Heart right ventricle (tissue), 16 donors: ENCODE measurements around the gene PILRB. TPM values are rescaled to one million over a fixed set of nuclear protein-coding genes. Genes with fewer than 3 reads are reported as not detected.
"Not testable (repeated sequence)": the region's sequence is repeated elsewhere in the genome, so short reads cannot be mapped to it uniquely, and the experiment has no call there.

Experiments
- ATAC-seq, 8 donors: fragments of 200-7000 bp; cut with Tn5 transposase; one replicate each; pipeline ENCODE4 v1.9.1; 2020; ENCODE audit warnings: mild to moderate bottlenecking in 8 of 8, moderate library complexity in 8 of 8, moderate number of reproducible peaks in 1 of 8
- DNase-seq, 2 donors: peaks; one replicate each; pipeline ENCODE4 v3.0.0-alpha.2; 2020
- H3K27ac ChIP-seq, 10 donors: fragments of 200-600 bp; sonication (generic) in 2 of 10; one replicate each; pipeline versions ENCODE4 v1.5.0 to v1.8.0; 2020 to 2022; ENCODE audit warnings: mild to moderate bottlenecking in 3 of 10
- H3K27me3 ChIP-seq, 7 donors: fragments of 200-600 bp; one replicate each; pipeline ENCODE4 v1.8.0; 2021 to 2022; ENCODE audit warnings: mild to moderate bottlenecking in 2 of 7
- H3K36me3 ChIP-seq, 9 donors: fragments of 200-600 bp; sonication (generic) in 1 of 9; one replicate each; pipeline versions ENCODE4 v1.5.0 to v1.8.0; 2020 to 2022; ENCODE audit warnings: mild to moderate bottlenecking in 2 of 9
- H3K4me1 ChIP-seq, 9 donors: fragments of 200-600 bp; sonication (generic) in 1 of 9; one replicate each; pipeline versions ENCODE4 v1.5.0 to v1.8.0; 2020 to 2022; ENCODE audit warnings: mild to moderate bottlenecking in 4 of 9
- H3K4me3 ChIP-seq, 10 donors: fragments of 200-600 bp; sonication (generic) in 2 of 10; one replicate each; pipeline versions ENCODE4 v1.5.0 to v1.8.0; 2020 to 2022; ENCODE audit warnings: mild to moderate bottlenecking in 7 of 10, moderate library complexity in 2 of 10
- H3K9me3 ChIP-seq, 11 donors: fragments of 200-600 bp in 10 of 11; sonication (generic) in 2 of 11; one replicate each; pipeline versions ENCODE4 v1.5.0 to v1.8.0; 2013 to 2022; ENCODE audit warnings: mild to moderate bottlenecking in 2 of 11, control low read depth in 1 of 11, moderate library complexity in 1 of 11
- WGBS, 2 donors: extraction: QIAGEN DNeasy Blood & Tissue Kit; methylation state at CpG; one replicate each; pipeline ENCODE4 v1.1.7; 2013; ENCODE audit warnings: inconsistent platforms in 1 of 2; 5-methylcytosine and 5-hydroxymethylcytosine counted together
- intact Hi-C, 10 donors: fragments of 100-400 bp; cut with DNase I; formaldehyde crosslinking; loops; one replicate each; pipeline versions ENCODE4 v1.11.1 to v1.14.2; 2022
- polyA plus RNA-seq, 2 donors: library from polyadenylated mRNA; stranded (reverse); fragments of 200-250 nt; gene quantifications; one replicate each; pipeline ENCODE4 v1.2.3, GENCODE V29; 2013
- total RNA-seq, 10 donors: library from RNA; stranded (reverse); fragmentation: NEBNext Ultra II Directional in 3 of 10; extraction: Animal tissue kit (Norgen Biotek cat#: 25700) in 3 of 10; gene quantifications; one replicate each; pipeline versions ENCODE4 v1.2.1 to v1.2.4, GENCODE V29; 2021 to 2023
- TF ChIP-seq, protein P1 (sequence below), 9 donors: fragments of 200-600 bp; sonication (generic) in 2 of 9; IDR thresholded peaks; one replicate each; pipeline versions ENCODE4 v1.5.0 to v1.8.0; 2021 to 2022; ENCODE audit warnings: antibody characterized with exemption in 9 of 9, mild to moderate bottlenecking in 5 of 9, moderate library complexity in 1 of 9
- donor health status: Arrhythmogenic right ventricular cardiomyopathy.
- donor health status: ischemic (EF 13 %, LVEDD 7.1; RV severe dilation, severe dysfunction).
- donor health status: healthy with polysubstance abuse.
- donor health status: DM: no; HTN: yes; CAD: no.
- donor health status: DM: no; HTN: no; CAD: no.
- donor health status: ischemic (EF 25% LVEDD 6.9; RV normal size, moderate dysfunction).
- donor health status: ischemic (EF 25% LVEDD 5.7; RV mildly dilated, moderate dysfunction).
- donor health status: healthy.
- donor health status: DM: yes; HTN: yes; CAD: no.
- donor health status: Ischemic cardiomyopathy.
- donor health status: ischemic (EF 35%, LVEDD 5.7; RV mildly dilated, moderate dysfunction).
- donor health status: nonischemic (EF 11% LVEDD 7.7; RV severe dilation, severe dysfunction).
- donor health status: DM: yes; HTN: yes; CAD: no.
- donor health status: PGD.
- donor health status: ischemic (EF 29% LVEDD 5.4; RV normal size, mild dysfunction).
- donor health status: nonischemic (EF 23%, LVEDD 6.1; RV moderate dilation, normal function).

Gene PILRB
- total and polyA plus RNA-seq, 12 donors: 7.3 to 69.1 (median 11.4) TPM

DNA sequence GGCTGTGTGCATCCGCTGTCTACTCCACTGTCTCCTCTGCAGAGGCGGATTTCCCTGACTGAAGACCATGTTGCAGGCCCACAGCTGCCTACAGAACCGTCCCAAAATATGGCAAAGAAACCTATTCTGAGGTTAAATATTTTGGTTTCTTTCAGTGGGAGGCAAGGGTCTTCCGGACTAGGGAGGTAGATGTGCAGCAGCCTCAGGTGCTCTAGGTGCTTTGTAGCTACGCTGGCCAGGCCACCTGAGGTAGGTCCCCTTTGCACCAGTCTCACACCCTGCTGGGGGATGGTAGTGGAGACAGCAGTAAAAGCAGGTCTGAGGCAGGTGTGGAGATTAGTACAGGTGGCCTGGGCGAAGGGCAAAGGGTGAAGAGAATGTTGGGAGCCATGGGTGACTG lies 8.2 kb upstream of the PILRB start:
- TF ChIP-seq, protein P1, sequence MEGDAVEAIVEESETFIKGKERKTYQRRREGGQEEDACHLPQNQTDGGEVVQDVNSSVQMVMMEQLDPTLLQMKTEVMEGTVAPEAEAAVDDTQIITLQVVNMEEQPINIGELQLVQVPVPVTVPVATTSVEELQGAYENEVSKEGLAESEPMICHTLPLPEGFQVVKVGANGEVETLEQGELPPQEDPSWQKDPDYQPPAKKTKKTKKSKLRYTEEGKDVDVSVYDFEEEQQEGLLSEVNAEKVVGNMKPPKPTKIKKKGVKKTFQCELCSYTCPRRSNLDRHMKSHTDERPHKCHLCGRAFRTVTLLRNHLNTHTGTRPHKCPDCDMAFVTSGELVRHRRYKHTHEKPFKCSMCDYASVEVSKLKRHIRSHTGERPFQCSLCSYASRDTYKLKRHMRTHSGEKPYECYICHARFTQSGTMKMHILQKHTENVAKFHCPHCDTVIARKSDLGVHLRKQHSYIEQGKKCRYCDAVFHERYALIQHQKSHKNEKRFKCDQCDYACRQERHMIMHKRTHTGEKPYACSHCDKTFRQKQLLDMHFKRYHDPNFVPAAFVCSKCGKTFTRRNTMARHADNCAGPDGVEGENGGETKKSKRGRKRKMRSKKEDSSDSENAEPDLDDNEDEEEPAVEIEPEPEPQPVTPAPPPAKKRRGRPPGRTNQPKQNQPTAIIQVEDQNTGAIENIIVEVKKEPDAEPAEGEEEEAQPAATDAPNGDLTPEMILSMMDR (IDR thresholded peaks at IDR 0.05): no peak
- no peak overlapping the region for H3K27ac ChIP-seq
- DNase-seq (no peak), ATAC-seq (no peak)
- peaks cover 0 to 91% (median 43%) of the 10 kb centered on the region in 9 donors for H3K36me3 ChIP-seq
- H3K4me1 ChIP-seq: peaks cover 0 to 12% (median 3%) of the 10 kb centered on the region in 9 donors
- H3K9me3 ChIP-seq: no peaks in the 10 kb centered on the region
- 96% methylated on average over 6 of the region's 6 CpGs for WGBS, 2 donors
- H3K4me3 ChIP-seq: no peak overlapping the region
- intact Hi-C loops: loop anchor here in 2 of 10 donors (10.0 kb wide), 1 partner anchor 215 kb away; no protein-coding TSS in a partner anchor
- no peaks in the 10 kb centered on the region for H3K27me3 ChIP-seq

DNA sequence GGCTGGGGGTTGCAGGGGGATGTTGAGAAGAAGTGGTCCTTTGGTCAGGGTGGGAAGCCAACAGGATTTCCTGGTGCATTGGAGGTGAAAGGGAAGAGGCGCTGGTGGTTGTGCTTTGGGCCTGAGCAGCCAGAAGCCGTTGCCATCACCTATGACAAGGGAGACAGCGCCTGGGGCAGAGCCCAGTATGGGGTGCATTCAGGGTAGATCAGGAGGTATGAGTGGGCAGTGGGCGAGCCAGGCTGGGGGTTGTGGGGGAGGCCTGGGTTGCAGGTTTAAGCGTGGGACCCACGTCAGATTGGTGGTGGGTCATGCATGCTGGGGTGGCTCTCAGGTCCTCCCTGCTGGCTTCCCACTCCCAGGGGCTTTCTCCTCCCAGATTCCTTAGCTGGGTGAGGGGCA lies 6.3 kb upstream of the PILRB start:
- H3K4me1 ChIP-seq: peaks cover 0 to 7% (median 0%) of the 10 kb centered on the region in 9 donors
- ATAC-seq (peak in 1 of 8 donors; percentile 36), DNase-seq (no peak)
- H3K36me3 ChIP-seq: peaks cover 0 to 98% (median 50%) of the 10 kb centered on the region in 9 donors
- 88 to 89% methylated on average over 6 of the region's 6 CpGs for WGBS, 2 donors
- H3K9me3 ChIP-seq: no peaks in the 10 kb centered on the region
- TF ChIP-seq, protein P1 (IDR thresholded peaks at IDR 0.05): no peak
- H3K27ac ChIP-seq: peak overlapping the region in 1 of 10 donors; percentile 72
- no peaks in the 10 kb centered on the region for H3K27me3 ChIP-seq
- H3K4me3 ChIP-seq: no peak overlapping the region
- intact Hi-C loops: no loop called here

DNA sequence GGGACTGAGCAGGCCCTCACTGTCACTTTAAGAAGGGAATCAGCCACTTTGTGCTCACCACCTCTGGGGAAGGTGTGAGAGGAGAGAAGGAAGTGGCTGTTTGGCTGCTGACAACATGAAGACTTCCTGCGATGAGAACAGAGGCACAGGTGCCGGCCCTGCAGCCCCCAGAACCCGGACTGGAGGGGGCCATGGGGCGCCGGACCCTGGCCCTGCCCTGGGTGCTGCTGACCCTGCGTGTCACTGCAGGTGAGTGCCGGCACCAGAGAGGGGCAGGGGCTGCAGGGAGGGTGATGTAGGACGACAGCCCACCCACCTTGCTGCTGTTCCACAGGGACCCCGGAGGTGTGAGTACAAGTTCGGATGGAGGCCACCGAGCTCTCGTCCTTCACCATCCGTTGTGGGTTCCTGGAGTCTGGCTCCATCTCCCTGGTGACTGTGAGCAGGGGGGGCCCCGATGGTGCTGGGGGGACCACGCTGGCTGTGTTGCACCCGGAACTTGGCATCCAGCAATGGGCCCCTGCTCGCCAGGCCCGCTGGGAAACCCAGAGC lies 5.6 kb upstream of the PILRB start:
- 86 to 91% methylated on average over 14 to 18 of the region's 18 CpGs for WGBS, 2 donors
- peak overlapping the region in 1 of 10 donors; percentile 72 for H3K27ac ChIP-seq
- H3K27me3 ChIP-seq, H3K9me3 ChIP-seq, DNase-seq, intact Hi-C loops, ATAC-seq, H3K4me1 ChIP-seq: not testable (repeated sequence)
- peaks cover 0 to 98% (median 51%) of the 10 kb centered on the region in 9 donors for H3K36me3 ChIP-seq
- peak overlapping the region in 1 of 10 donors; percentile 39 for H3K4me3 ChIP-seq

DNA sequence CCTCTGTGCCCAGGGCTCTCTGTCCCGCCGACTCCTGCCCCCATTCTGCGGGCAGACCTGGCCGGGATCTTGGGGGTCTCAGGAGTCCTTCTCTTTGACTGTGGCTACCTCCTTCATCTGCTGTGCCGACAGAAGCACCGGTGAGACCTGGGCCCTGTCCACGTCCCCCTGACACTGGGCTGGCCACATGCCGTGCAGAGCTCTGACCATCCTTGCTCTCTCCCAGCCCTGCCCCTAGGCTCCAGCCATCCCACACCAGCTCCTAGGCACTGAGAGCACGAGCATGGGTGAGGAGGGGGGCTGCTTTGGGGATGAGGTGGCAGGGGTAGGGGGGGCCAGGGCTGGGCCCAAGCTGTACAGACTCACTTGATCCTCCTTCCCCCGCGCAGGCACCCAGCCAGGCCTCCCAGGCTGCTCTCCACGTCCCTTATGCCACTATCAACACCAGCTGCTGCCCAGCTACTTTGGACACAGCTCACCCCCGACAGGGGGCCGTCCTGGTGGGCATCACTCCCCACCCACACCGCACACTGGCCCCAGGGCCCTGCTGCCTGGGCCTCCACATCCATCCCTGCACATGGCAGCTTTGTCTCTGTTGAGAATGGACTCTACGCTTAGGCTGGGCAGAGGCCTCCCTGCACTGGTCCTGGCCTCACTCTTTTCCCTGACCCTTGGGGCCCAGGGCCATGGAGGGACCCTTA lies 4.8 kb upstream of the PILRB start:
- TF ChIP-seq, protein P1 (IDR thresholded peaks at IDR 0.05): no peak
- peak overlapping the region in 1 of 10 donors; percentile 39 for H3K4me3 ChIP-seq
- no peaks in the 10 kb centered on the region for H3K9me3 ChIP-seq
- H3K36me3 ChIP-seq: peaks cover 0 to 98% (median 43%) of the 10 kb centered on the region in 9 donors
- intact Hi-C loops: no loop called here
- 92 to 93% methylated on average over 16 of the region's 16 CpGs for WGBS, 2 donors
- H3K4me1 ChIP-seq: peaks cover 0 to 1% (median 0%) of the 10 kb centered on the region in 9 donors
- no peaks in the 10 kb centered on the region for H3K27me3 ChIP-seq
- DNase-seq (no peak), ATAC-seq (no peak)
- H3K27ac ChIP-seq: peak overlapping the region in 1 of 10 donors; percentile 66
